ENCODE measurements around the gene APC2.

DNA sequence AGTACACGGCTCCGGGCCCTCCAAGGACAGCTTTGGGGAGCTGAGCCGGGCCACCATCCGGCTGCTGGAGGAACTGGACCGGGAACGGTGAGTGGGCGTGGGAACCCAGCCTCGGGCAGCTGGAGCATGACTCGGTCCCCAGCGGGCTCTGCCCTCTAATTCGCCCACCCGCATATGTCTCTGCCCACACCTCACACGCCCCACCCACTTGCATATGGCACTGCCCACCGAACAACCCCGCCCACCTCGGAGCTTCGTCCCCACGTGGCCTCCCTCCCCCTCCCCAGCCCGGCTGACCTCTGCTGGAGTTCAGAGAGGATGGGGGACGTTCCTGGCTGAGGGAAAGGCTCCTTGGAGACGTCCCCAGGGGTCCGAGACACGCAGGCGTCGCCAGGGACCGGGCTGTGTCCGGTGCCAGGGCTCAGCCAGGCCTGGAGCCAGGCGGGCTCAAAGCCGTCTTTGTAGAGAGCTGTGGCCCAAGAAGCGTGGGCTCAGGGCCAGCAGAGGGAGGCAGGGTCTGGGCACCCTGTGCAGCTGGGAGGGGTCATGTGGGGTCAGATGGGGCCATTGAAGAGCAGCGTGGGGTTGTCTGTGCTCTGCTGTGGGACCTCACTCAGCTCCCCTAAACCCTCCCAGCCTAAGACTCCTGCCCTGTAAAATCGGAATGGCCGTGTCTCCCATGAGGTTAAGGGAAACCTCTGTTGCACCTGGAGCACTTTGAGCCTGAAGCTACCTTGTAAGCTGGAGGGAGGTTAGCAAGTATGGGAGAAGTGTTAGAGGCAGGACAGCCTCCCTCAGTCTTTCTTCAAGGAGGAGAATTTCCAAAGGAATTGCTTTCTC, 3.8 kb downstream of the APC2 start:
- TF ChIP-seq, protein P1, sequence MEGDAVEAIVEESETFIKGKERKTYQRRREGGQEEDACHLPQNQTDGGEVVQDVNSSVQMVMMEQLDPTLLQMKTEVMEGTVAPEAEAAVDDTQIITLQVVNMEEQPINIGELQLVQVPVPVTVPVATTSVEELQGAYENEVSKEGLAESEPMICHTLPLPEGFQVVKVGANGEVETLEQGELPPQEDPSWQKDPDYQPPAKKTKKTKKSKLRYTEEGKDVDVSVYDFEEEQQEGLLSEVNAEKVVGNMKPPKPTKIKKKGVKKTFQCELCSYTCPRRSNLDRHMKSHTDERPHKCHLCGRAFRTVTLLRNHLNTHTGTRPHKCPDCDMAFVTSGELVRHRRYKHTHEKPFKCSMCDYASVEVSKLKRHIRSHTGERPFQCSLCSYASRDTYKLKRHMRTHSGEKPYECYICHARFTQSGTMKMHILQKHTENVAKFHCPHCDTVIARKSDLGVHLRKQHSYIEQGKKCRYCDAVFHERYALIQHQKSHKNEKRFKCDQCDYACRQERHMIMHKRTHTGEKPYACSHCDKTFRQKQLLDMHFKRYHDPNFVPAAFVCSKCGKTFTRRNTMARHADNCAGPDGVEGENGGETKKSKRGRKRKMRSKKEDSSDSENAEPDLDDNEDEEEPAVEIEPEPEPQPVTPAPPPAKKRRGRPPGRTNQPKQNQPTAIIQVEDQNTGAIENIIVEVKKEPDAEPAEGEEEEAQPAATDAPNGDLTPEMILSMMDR (IDR thresholded peaks at IDR 0.05) = no peak
- TF ChIP-seq, protein P2, sequence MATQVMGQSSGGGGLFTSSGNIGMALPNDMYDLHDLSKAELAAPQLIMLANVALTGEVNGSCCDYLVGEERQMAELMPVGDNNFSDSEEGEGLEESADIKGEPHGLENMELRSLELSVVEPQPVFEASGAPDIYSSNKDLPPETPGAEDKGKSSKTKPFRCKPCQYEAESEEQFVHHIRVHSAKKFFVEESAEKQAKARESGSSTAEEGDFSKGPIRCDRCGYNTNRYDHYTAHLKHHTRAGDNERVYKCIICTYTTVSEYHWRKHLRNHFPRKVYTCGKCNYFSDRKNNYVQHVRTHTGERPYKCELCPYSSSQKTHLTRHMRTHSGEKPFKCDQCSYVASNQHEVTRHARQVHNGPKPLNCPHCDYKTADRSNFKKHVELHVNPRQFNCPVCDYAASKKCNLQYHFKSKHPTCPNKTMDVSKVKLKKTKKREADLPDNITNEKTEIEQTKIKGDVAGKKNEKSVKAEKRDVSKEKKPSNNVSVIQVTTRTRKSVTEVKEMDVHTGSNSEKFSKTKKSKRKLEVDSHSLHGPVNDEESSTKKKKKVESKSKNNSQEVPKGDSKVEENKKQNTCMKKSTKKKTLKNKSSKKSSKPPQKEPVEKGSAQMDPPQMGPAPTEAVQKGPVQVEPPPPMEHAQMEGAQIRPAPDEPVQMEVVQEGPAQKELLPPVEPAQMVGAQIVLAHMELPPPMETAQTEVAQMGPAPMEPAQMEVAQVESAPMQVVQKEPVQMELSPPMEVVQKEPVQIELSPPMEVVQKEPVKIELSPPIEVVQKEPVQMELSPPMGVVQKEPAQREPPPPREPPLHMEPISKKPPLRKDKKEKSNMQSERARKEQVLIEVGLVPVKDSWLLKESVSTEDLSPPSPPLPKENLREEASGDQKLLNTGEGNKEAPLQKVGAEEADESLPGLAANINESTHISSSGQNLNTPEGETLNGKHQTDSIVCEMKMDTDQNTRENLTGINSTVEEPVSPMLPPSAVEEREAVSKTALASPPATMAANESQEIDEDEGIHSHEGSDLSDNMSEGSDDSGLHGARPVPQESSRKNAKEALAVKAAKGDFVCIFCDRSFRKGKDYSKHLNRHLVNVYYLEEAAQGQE (IDR thresholded peaks at IDR 0.05; ENCODE audit: insufficient read depth in 1 of 2, low read depth in 2 of 2, low read length in 1 of 2) = no peak
- TF ChIP-seq POLR2AphosphoS5 (IDR thresholded peaks at IDR 0.05; ENCODE audit: low read depth, low read length) (no peak), SIN3A (IDR thresholded peaks at IDR 0.05; ENCODE audit: borderline replicate concordance, insufficient read depth, low read depth, low read length) (no peak), TCF7L2 (IDR thresholded peaks at IDR 0.05; ENCODE audit: low read depth, low read length) (no peak)

Measured in Panc1 (cell line).